ENCODE measurements around the gene LHB.
"Not testable (repeated sequence)": the region's sequence is repeated elsewhere in the genome, so short reads cannot be mapped to it uniquely, and the experiment has no call there.

DNA sequence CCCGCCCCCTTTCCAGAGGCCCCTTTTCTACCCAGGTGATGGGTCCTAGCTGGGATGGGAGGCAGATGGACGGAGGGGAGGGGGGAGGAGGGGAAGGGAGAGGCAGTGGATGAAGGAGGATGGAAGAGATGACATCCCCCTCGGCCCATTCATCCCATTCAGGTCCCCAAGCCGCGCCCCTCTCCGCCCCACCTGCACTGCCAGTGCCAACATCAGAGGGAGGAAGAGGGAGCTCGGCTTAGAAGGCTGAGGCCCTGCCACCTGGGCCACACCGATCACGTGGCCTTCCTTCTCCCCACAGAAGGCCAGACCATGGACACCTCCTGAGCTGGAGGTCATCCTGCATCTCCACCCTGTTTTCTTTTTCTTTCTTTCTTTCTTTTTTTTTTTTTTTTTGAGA is 11.8 kb upstream of the LHB start:
- TF ChIP-seq, protein P1, sequence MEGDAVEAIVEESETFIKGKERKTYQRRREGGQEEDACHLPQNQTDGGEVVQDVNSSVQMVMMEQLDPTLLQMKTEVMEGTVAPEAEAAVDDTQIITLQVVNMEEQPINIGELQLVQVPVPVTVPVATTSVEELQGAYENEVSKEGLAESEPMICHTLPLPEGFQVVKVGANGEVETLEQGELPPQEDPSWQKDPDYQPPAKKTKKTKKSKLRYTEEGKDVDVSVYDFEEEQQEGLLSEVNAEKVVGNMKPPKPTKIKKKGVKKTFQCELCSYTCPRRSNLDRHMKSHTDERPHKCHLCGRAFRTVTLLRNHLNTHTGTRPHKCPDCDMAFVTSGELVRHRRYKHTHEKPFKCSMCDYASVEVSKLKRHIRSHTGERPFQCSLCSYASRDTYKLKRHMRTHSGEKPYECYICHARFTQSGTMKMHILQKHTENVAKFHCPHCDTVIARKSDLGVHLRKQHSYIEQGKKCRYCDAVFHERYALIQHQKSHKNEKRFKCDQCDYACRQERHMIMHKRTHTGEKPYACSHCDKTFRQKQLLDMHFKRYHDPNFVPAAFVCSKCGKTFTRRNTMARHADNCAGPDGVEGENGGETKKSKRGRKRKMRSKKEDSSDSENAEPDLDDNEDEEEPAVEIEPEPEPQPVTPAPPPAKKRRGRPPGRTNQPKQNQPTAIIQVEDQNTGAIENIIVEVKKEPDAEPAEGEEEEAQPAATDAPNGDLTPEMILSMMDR (IDR thresholded peaks at IDR 0.05) = not testable (repeated sequence)
- TF ChIP-seq EZH2 (IDR thresholded peaks at IDR 0.05; ENCODE audit: borderline replicate concordance, insufficient read depth, low read depth, low read length, poor library complexity, severe bottlenecking) = not testable (repeated sequence)

Data from B cell (primary cell).